Hepatocyte (in vitro differentiated cells): Measurements from ENCODE around the gene BSDC1. TPM values are rescaled to one million over a fixed set of nuclear protein-coding genes. Genes with fewer than 3 reads are reported as not detected.

Source experiments
- DNase-seq: peaks from one replicate; pipeline ENCODE4 v3.0.0-alpha.2; 2016; ENCODE audit warnings: low spot score
- H2AFZ ChIP-seq: fragments of 200-600 bp; sonication (generic); 2 replicates; pipeline ENCODE4 v1.6.0; 2016; ENCODE audit warnings: antibody characterized with exemption, mild to moderate bottlenecking
- H3K27ac ChIP-seq: fragments of 200-600 bp; sonication (generic); 2 replicates; pipeline ENCODE4 v1.5.1; 2016; ENCODE audit warnings: mild to moderate bottlenecking
- H3K27me3 ChIP-seq: fragments of 200-600 bp; sonication (generic); 2 replicates; pipeline ENCODE4 v1.6.1; 2016
- H3K36me3 ChIP-seq: fragments of 200-600 bp; sonication (generic); replicated peaks from 2 replicates; pipeline ENCODE4 v1.5.1; 2016; ENCODE audit warnings: low read depth; ENCODE audit not compliant: insufficient read depth
- H3K4me1 ChIP-seq: fragments of 200-600 bp; sonication (generic); 2 replicates; pipeline ENCODE4 v1.5.1; 2016; ENCODE audit warnings: mild to moderate bottlenecking, moderate library complexity; ENCODE audit not compliant: insufficient read depth
- H3K4me2 ChIP-seq: fragments of 200-600 bp; sonication (generic); 2 replicates; pipeline ENCODE4 v1.6.0; 2016
- H3K4me3 ChIP-seq: fragments of 200-600 bp; sonication (generic); 2 replicates; pipeline ENCODE4 v1.5.1; 2016; ENCODE audit warnings: mild to moderate bottlenecking
- H3K79me2 ChIP-seq: fragments of 200-600 bp; sonication (generic); 2 replicates; pipeline ENCODE4 v1.6.0; 2017; ENCODE audit warnings: mild to moderate bottlenecking
- H3K9me2 ChIP-seq: fragments of 200-600 bp; sonication (generic); replicated peaks from 2 replicates; pipeline ENCODE4 v1.6.0; 2017; ENCODE audit warnings: mild to moderate bottlenecking; ENCODE audit not compliant: insufficient read depth
- H3K9me3 ChIP-seq: fragments of 200-600 bp; sonication (generic); 2 replicates; pipeline ENCODE4 v1.5.1; 2016; ENCODE audit warnings: low read depth, mild to moderate bottlenecking
- H4K20me1 ChIP-seq: fragments of 200-600 bp; sonication (generic); 2 replicates; pipeline ENCODE4 v1.6.0; 2016; ENCODE audit warnings: mild to moderate bottlenecking; ENCODE audit not compliant: insufficient read depth, poor library complexity, severe bottlenecking
- EZH2 ChIP-seq: fragments of 200-600 bp; sonication (generic); IDR thresholded peaks from 2 replicates; pipeline ENCODE4 v1.6.1; 2016; ENCODE audit warnings: antibody characterized with exemption, mild to moderate bottlenecking, borderline replicate concordance
- EZH2phosphoT487 ChIP-seq: fragments of 200-600 bp; sonication (generic); IDR thresholded peaks from one replicate; pipeline ENCODE4 v1.6.1; 2018; ENCODE audit warnings: antibody characterized with exemption, mild to moderate bottlenecking, low read depth, moderate library complexity; ENCODE audit not compliant: unreplicated experiment, severe bottlenecking
- WGBS: methylation state at CpG from one replicate; pipeline ENCODE4 v1.1.6; 2016; ENCODE audit warnings: low lambda C conversion rate; ENCODE audit errors: missing lambda C conversion rate; 5-methylcytosine and 5-hydroxymethylcytosine counted together
- polyA plus RNA-seq: library from polyadenylated mRNA; unstranded; fragments of >200 nt; fragmentation: Nextera tagmentation; extraction: Ambion mirVana; gene quantifications from 2 replicates; pipeline ENCODE4 v1.2.1, GENCODE V29; 2016
- total RNA-seq: library from RNA; depleted of rRNA; stranded (reverse); fragments of >200 nt; gene quantifications from 2 replicates; pipeline ENCODE4 v1.2.3, GENCODE V29; 2014
- TF ChIP-seq, protein P1 (sequence below): fragments of 200-600 bp; sonication (generic); IDR thresholded peaks from 2 replicates; pipeline ENCODE4 v1.5.1; 2016; ENCODE audit warnings: antibody characterized with exemption, mild to moderate bottlenecking; ENCODE audit not compliant: poor library complexity

The BSDC1 gene
- total and polyA plus RNA-seq, 2 experiments from 2014 or later: 56.2 to 80.5 TPM

DNA sequence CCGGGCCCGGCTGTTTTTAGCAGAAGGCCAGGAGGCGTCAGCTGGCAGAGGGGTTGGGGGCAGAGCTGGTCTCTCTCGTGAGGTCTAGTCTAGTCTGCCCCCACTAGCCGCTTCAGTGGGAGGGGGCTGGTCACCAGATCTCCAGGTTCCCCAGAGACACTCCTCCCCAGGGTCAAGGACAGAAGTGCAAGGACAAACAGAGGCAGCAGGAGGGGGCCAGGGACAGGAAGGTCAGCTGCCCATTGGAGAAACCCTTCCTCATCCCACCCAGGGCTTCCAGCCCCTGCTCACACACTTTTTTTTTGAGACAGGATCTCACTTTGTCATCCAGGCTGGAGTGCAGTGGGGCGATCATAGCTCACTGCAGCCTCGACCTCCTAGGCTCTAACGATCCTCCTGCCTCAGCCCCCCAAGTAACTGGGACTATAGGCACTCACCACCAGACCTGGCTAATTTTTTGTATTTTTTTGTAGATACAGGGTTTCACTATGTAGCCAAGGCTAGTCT, 41.9 kb downstream of the BSDC1 start:
- H3K4me1 ChIP-seq: peaks cover 23% of the 10 kb centered on the region
- peak overlapping the region; percentile 60 for H2AFZ ChIP-seq
- WGBS: 41% methylated on average over 8 of the region's 8 CpGs
- DNase-seq: no peak
- TF ChIP-seq EZH2: no peak
- TF ChIP-seq, protein P1, sequence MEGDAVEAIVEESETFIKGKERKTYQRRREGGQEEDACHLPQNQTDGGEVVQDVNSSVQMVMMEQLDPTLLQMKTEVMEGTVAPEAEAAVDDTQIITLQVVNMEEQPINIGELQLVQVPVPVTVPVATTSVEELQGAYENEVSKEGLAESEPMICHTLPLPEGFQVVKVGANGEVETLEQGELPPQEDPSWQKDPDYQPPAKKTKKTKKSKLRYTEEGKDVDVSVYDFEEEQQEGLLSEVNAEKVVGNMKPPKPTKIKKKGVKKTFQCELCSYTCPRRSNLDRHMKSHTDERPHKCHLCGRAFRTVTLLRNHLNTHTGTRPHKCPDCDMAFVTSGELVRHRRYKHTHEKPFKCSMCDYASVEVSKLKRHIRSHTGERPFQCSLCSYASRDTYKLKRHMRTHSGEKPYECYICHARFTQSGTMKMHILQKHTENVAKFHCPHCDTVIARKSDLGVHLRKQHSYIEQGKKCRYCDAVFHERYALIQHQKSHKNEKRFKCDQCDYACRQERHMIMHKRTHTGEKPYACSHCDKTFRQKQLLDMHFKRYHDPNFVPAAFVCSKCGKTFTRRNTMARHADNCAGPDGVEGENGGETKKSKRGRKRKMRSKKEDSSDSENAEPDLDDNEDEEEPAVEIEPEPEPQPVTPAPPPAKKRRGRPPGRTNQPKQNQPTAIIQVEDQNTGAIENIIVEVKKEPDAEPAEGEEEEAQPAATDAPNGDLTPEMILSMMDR: no peak
- no peak for TF ChIP-seq EZH2phosphoT487
- H3K4me2 ChIP-seq: peak overlapping the region; percentile 95
- no peaks in the 10 kb centered on the region for H3K9me3 ChIP-seq
- H3K36me3 ChIP-seq: no peaks in the 10 kb centered on the region
- H3K79me2 ChIP-seq: peaks cover 12% of the 10 kb centered on the region
- H3K9me2 ChIP-seq: no peaks in the 10 kb centered on the region
- H4K20me1 ChIP-seq: no peaks in the 10 kb centered on the region
- H3K27ac ChIP-seq: peak overlapping the region; percentile 97
- H3K4me3 ChIP-seq: peak overlapping the region; percentile 62
- no peaks in the 10 kb centered on the region for H3K27me3 ChIP-seq

DNA sequence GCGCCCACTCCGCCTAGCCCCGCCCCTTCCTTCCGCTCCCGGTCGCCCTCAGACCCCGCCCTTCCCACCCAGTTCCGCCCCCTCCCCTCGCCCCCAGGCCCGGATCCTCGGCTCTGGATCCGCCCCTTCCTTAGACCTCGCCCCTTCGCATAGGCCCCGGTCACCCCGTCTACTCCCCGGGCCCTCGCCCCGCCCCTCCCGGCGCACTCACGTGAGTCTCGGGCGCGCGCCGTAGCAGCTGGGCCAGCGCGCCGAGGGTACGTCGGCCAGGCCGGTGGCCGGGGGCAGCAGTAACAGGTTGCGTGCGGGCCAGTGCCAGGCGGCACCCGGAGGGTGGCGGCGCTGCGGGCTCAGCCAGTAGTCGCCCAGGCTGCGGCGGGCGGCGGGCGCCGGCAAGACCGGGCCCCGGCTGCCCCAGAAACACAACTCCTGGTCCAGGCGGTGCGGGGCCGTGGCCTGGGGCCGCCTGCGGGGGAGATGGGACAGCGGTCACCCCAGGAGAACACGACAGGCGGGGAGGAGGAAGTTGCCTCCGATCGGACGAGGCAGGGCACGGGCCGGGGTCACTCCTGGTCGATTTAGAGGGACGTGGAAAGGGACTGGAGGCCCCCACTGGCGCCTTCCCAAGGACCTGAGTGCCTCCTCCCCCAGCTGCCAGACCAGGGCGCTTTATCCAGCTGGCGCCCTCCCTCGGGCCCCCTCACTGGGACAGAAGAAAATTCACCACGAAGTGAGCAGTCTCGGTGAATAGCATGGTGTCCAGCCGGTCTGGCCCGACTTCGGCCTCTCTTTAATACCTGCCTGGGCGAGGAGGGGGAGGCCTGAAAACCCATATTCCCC, 42.6 kb downstream of the BSDC1 start:
- TF ChIP-seq EZH2 (no peak), EZH2phosphoT487 (no peak)
- TF ChIP-seq, protein P1: peak; percentile 8
- H3K4me2 ChIP-seq: peak overlapping the region; percentile 95
- DNase-seq: peak; percentile 98
- no peaks in the 10 kb centered on the region for H3K9me2 ChIP-seq
- WGBS: under 1% methylated on average over 48 of the region's 75 CpGs
- no peaks in the 10 kb centered on the region for H4K20me1 ChIP-seq
- H3K36me3 ChIP-seq: no peaks in the 10 kb centered on the region
- H3K9me3 ChIP-seq: no peaks in the 10 kb centered on the region
- peaks cover 23% of the 10 kb centered on the region for H3K4me1 ChIP-seq
- H2AFZ ChIP-seq: peak overlapping the region; percentile 94
- H3K27ac ChIP-seq: peak overlapping the region; percentile 97
- peak overlapping the region; percentile 69 for H3K4me3 ChIP-seq
- no peaks in the 10 kb centered on the region for H3K27me3 ChIP-seq
- peaks cover 12% of the 10 kb centered on the region for H3K79me2 ChIP-seq

DNA sequence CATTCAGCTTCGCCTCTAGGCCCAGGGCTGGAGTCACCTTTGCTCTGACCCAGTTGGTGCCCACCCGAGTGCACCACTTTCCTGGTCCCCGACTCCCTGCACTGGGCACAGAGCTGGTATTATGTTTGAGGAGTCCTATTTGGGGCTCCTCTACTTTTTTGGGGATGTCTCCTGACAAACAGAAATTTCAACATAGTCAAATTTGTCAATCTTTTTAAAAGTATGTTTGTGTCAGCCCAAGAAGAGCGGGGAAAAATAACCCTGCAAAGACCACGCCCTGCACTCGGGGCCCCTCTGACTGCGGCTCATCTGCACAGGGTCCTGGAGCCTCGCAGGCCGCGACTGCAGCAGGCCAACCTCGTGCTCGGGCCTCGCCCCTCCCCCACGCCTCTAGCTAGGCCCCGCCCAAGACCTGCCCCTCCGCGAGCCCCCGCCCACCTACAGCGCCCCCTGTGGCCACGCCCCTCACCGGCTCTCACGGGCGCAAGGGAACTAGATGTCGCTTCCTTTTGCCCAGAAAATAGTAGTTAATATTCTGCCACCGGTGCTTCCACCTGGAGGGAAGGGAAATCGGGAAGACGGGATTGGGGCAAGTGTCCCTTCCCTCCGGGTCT, 43.3 kb downstream of the BSDC1 start:
- Histone ChIP-seq H4K20me1 (no peaks in the 10 kb centered on the region), H3K27me3 (no peaks in the 10 kb centered on the region), H3K36me3 (no peaks in the 10 kb centered on the region), H3K27ac (peak overlapping the region; percentile 95), H3K4me2 (peak overlapping the region; percentile 95), H3K4me3 (peak overlapping the region; percentile 69), H3K79me2 (peaks cover 12% of the 10 kb centered on the region), H3K9me2 (no peaks in the 10 kb centered on the region), H2AFZ (peak overlapping the region; percentile 94), H3K4me1 (peaks cover 23% of the 10 kb centered on the region), H3K9me3 (no peaks in the 10 kb centered on the region)
- peak; percentile 91 for DNase-seq
- WGBS: 30% methylated on average over 20 of the region's 28 CpGs
- TF ChIP-seq EZH2 (no peak), EZH2phosphoT487 (no peak)
- TF ChIP-seq, protein P1: peak; percentile 89
